ENCODE measurements around the gene G6PC3.

The G6PC3 gene

DNA sequence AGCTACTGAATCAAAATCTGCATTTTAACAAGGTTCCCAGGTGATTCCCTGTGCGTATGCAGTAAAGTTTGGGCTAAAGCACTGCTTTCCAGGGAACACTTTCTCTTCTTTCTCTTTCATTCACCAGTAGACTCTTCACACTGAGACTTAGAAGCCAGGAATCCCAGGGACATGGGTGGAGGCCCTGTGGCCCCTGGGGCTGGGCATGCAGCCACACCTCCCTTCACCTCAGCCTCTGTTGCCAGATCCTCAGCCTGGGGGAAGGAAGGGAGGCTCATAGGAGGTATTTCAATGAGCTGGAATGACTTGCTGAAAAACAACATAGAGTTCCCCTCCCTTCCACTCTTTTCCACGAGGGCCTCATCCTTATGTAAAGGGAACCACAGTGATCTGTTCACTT is 1.2 kb downstream of the G6PC3 start (continued):
- no peak; the same call in 1 of the 2 replicates for TF ChIP-seq ZBTB20 (tag by site-specific recombination; IDR thresholded peaks at IDR 0.05)
- no peak for TF ChIP-seq ZNF335 (tag by site-specific recombination; conservative IDR thresholded peaks at IDR 0.05)
- TF ChIP-seq KLF8 (tag by site-specific recombination; IDR thresholded peaks at IDR 0.05), result no peak

DNA sequence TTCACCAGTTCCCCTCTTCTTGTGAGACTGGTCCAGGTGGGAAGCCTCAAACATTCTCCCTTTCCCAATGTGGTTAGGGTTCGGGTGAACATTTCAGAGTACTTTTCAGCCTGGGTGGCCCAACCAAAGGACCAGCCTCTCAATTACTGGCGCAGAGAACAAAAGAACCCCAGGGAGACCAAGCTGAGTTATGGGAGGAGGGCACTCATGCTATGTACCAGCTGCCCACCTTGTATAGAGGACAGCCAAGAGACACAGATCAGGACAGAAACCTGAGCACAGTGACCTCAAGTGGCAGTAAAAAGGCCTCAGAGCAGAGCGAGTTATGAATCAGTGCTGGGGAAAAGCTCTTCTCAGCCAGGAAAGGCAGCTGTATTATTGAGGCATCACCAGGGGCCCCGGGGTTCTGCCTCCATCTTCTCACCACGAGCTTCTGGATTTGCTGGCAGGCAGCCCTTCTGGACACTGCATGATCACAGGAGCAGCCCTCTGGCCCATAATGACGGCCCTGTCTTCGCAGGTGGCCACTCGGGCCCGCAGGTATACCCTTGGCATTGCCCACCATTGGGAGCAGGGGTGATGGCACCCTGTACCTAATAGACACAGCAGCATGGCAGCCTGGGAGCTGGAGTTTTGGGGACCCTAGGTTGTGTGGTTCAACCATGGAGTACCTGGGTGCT is 3.8 kb downstream of the G6PC3 start:
- peaks cover 6 to 62% of the 10 kb centered on the region in 2 experiments for H3K36me3 ChIP-seq (ENCODE audit: control insufficient read depth in 2 of 2, insufficient read depth in 1 of 2, low read length in 2 of 2)
- CTCF ChIA-PET, result interaction anchor here (1.0 to 2.1 kb wide), 6 partner anchors 9 to 42 kb away, joined by 3 to 20 read pairs (median 4); no protein-coding TSS in a partner anchor

DNA sequence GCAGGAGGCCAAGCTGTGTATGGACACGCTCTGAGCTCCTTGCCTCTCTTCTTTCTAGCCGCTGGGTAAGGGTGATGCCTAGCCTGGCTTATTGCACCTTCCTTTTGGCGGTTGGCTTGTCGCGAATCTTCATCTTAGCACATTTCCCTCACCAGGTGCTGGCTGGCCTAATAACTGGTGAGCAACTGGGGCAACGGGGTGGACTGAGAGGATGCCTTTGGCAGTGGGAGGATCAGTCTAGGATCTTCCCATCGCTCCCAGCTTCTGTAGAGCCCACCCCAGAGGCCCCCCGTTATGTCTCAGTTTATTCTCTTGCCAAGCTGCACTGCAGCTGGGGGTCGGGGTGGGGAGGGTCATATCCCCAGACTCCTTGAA is 4.4 kb downstream of the G6PC3 start:
- ChIA-PET POLR2A (interaction anchor here (0.6 to 2.9 kb wide), 4 partner anchors 8 to 93 kb away, joined by 3 to 13 read pairs (median 4); no protein-coding TSS in a partner anchor), CTCF (interaction anchor here (1.0 to 1.5 kb wide), 5 partner anchors 9 to 41 kb away, joined by 3 to 8 read pairs (median 4); no protein-coding TSS in a partner anchor)
- peaks cover 6 to 65% of the 10 kb centered on the region in 2 experiments for H3K36me3 ChIP-seq (ENCODE audit: control insufficient read depth in 2 of 2, insufficient read depth in 1 of 2, low read length in 2 of 2)

More for the DNA sequence above, 3.8 kb downstream of the G6PC3 start:
- POLR2A ChIA-PET, result interaction anchor here (0.6 to 2.9 kb wide), 4 partner anchors 9 to 94 kb away, joined by 3 to 13 read pairs (median 4); no protein-coding TSS in a partner anchor
- no peak overlapping the region for H3K27ac ChIP-seq (ENCODE audit: extremely low read depth, low read depth, low read length)
- H3K9me3 ChIP-seq (ENCODE audit: control insufficient read depth, insufficient read depth, low read depth, low read length), result no peaks in the 10 kb centered on the region
- H3K4me1 ChIP-seq (ENCODE audit: control insufficient read depth, insufficient read depth, low read length), result peaks cover 18% of the 10 kb centered on the region
- no peak overlapping the region for H3K4me3 ChIP-seq (ENCODE audit: low read depth, low read length)
- TF ChIP-seq ZNF510 (tag by site-specific recombination; IDR thresholded peaks at IDR 0.05; ENCODE audit: insufficient replicate concordance) (no peak), ZNF529 (tag by site-specific recombination; IDR thresholded peaks at IDR 0.05; ENCODE audit: insufficient replicate concordance) (no peak), ZNF555 (tag by site-specific recombination; conservative IDR thresholded peaks at IDR 0.05) (no peak), ZNF121 (tag by site-specific recombination; IDR thresholded peaks at IDR 0.05) (no peak), ZNF266 (tag by site-specific recombination; IDR thresholded peaks at IDR 0.05; ENCODE audit: low read depth) (no peak), ZFP37 (tag by site-specific recombination; IDR thresholded peaks at IDR 0.05) (no peak), FEZF1 (tag by site-specific recombination; IDR thresholded peaks at IDR 0.05) (0 out of 2 replicates have a peak, but pooled peaks have one; percentile 13), ZNF571 (tag by site-specific recombination; IDR thresholded peaks at IDR 0.05) (no peak), ZNF311 (tag by site-specific recombination; IDR thresholded peaks at IDR 0.05; ENCODE audit: borderline replicate concordance) (no peak), ZNF211 (tag by site-specific recombination; IDR thresholded peaks at IDR 0.05; ENCODE audit: low read depth) (no peak), ZBTB20 (tag by site-specific recombination; IDR thresholded peaks at IDR 0.05) (peak; percentile 60), ZNF133 (tag by site-specific recombination; IDR thresholded peaks at IDR 0.05) (no peak), MEIS1 (CRISPR knock-in tag; IDR thresholded peaks at IDR 0.05; ENCODE audit: borderline replicate concordance) (no peak)
- TF ChIP-seq, protein P1, sequence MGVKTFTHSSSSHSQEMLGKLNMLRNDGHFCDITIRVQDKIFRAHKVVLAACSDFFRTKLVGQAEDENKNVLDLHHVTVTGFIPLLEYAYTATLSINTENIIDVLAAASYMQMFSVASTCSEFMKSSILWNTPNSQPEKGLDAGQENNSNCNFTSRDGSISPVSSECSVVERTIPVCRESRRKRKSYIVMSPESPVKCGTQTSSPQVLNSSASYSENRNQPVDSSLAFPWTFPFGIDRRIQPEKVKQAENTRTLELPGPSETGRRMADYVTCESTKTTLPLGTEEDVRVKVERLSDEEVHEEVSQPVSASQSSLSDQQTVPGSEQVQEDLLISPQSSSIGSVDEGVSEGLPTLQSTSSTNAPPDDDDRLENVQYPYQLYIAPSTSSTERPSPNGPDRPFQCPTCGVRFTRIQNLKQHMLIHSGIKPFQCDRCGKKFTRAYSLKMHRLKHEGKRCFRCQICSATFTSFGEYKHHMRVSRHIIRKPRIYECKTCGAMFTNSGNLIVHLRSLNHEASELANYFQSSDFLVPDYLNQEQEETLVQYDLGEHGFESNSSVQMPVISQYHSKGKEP (tag by site-specific recombination; IDR thresholded peaks at IDR 0.05), result no peak
- TF ChIP-seq, protein P2, sequence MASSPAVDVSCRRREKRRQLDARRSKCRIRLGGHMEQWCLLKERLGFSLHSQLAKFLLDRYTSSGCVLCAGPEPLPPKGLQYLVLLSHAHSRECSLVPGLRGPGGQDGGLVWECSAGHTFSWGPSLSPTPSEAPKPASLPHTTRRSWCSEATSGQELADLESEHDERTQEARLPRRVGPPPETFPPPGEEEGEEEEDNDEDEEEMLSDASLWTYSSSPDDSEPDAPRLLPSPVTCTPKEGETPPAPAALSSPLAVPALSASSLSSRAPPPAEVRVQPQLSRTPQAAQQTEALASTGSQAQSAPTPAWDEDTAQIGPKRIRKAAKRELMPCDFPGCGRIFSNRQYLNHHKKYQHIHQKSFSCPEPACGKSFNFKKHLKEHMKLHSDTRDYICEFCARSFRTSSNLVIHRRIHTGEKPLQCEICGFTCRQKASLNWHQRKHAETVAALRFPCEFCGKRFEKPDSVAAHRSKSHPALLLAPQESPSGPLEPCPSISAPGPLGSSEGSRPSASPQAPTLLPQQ (tag by site-specific recombination; IDR thresholded peaks at IDR 0.05), result no peak

More for the DNA sequence above, 4.4 kb downstream of the G6PC3 start:
- Histone ChIP-seq H3K4me1 (ENCODE audit: control insufficient read depth, insufficient read depth, low read length) (peaks cover 16% of the 10 kb centered on the region), H3K9me3 (ENCODE audit: control insufficient read depth, insufficient read depth, low read depth, low read length) (no peaks in the 10 kb centered on the region), H3K27ac (ENCODE audit: extremely low read depth, low read depth, low read length) (no peak overlapping the region), H3K4me3 (ENCODE audit: low read depth, low read length) (no peak overlapping the region)
- TF ChIP-seq ZNF10 (tag by site-specific recombination; IDR thresholded peaks at IDR 0.05), result 0 out of 2 replicates have a peak, but pooled peaks have one; percentile 31
- no peak for TF ChIP-seq PRDM6 (tag by site-specific recombination; IDR thresholded peaks at IDR 0.05)
